GM18517 (cell line): ENCODE measurements around the gene ERC2.

Experiments used
- ATAC-seq: cut with Tn5 transposase; IDR thresholded peaks from one replicate; pipeline ENCODE4 v1.9.1; 2021; ENCODE audit warnings: mild to moderate bottlenecking, moderate library complexity; ENCODE audit not compliant: unreplicated experiment

ERC2 gene

DNA sequence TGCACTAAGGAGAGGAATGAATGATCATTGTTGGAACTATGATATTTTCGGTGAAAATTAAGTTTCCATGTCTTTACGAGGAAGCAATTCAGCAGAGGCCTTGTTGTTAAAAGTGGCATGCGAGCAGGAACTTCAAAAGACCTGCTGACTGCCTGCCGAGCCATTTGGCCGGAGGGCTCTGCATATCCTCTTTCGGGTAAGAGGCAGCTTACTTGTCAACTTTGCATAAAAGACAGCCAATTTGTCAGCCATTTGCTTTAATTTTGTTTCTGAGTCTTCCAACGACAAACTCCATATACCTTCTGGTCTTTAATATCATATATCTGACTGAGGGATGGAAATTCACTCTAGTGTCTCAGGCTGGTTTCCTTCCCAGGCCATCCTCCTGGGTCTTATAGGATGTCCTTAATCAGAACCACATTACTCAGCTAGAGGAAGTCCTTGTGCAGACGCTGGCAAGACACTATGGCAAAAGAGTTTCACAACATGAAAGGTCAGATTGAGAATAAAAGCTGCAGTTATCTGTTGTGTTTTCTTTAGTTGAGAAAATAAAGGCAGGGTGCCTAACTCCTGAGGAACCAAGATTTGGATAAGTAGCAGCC lies 852.5 kb downstream of the ERC2 start:
- ATAC-seq, result no peak

DNA sequence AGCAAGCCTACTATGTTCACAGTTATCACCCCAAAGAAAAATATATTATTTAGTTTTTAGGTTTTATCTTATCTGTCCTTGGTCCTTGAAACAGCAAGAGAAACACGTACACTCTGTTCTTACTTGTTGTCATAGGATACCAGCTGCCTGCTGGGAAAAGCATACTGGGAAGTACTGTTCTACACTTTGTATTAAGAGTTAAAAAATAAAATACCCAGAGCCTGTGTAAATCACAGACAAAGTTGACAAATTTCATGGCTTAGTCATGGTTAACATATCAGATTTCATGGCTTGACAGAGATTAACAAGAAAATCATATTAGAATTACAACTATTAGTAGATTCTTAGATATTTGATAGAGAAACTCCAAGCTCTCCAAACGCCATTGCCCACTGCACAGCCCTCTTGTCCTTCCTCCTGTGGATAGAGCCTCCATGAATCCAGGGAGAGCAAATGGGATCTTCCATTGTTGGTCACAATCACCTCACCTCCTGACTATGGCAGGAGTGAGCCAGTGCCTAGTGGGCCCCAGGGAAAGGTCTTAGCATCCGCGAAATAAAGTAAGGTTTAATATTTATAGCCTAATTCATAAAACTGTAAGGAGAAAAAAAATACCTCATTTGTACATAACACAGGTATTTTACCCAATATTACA lies 853.1 kb downstream of the ERC2 start:
- ATAC-seq, result no peak

DNA sequence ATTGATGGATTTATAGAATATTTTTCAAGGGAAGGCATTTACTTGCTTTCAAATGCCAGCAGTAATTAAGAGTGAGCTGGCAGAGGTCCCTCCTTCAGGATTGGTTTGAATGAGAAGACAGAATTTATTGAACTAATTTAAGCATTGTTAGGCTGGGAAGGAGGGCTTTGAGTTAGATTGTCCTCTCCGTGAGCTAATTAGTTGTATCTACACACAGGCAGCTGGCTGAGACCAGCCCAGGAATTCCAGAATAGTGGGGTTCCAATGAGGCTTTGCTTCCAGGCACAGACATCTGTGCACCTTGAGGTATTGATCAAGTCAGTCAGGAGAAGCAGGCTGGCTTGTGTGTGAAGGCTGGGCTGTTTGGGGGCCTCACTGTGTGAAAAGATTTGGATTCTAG lies 857.1 kb downstream of the ERC2 start:
- ATAC-seq, result no peak

DNA sequence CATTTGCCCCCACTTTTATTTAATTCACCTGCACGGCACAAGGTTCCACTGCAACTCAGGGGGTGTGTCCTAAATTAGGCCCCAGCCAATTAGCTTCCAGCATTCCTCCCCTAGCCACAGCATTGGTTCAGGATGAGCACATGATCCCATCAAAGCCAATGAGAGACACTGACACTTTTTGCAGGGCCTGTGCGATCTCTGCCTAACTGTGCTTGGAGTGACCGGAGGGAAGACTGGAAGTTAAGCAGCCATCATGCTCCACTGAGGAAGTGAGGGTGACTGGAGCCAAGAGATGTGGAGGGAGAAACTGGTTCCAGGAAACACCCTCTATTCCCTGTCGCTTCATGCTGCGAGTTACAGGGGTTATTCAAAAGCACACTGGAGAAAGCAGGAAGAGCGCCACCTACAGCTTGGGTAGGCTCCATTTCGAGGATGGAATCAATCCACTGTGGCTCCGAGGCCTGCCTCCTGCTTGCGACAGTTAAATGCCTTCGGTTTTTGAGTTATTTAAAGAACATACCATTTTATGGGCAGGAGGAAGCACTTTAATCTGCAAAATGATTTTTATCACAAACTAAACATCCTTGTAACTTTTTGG lies 858.9 kb downstream of the ERC2 start:
- ATAC-seq, result no peak

DNA sequence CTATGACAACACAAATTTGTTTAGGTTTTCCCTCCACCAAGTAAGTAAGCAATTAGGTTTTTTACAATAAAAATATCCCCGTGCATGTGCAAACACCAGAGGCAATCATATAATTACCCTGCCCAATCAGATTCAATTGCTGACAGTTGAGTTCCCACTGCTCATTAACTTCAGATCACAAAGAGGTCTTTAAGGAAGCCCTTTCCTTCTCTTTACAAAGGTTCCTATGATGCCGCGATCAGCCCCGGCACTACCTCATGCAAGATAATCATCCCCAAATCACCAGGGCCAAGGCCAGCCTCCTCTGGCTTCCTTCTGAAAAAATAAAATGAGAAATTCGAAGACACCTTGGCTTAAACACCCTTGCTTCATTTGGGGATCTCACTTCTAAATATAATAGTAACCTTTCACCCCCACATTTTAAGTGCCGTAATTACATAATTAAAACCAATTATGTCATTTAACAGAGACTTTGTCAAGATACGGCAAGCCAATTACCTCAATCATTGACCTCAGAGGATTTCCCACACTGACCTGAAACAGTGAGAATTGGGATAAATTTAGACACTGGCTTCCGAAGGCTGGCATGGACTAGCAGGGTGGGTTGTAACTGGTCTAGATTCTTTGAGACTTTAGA lies 859.8 kb downstream of the ERC2 start:
- ATAC-seq, result peak; percentile 1

DNA sequence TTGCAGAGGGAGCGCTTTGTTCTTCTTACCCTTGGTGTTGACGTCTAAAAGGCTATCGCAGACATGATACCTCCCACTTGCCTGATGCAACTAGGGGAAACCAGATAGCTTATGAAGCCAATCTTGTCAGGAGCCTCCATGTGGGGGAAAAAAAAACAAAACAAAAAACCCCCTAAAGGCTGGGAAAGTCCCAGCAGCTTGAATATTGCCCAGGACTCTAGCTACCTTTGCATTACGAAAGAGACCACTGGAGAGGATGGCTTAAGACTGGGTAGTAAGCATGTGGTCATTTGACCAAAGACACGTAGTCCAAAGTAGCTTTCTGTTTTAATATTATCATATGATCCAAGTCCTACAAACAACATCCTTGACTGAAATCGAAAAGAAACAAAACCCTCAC lies 860.4 kb downstream of the ERC2 start:
- ATAC-seq, result peak; percentile 88

DNA sequence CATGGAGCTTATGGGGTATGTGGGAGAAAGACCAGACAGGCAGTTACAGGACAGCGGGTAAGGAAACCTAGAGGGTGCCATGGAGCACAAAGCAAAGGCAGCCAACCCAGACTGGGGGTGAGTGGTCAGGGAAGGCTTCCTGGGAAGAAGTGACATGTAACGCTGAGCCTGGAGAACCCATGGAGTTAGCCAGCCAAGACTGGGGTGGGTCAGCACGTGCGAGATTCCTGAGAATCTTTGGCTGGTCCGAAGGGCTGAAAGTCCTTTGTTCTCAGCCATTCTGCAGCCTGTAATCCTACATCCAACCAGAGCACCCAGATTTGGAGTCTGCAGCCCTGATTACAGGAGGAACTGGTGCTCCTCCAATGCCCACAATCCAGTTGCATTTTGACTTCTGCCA lies 861.1 kb downstream of the ERC2 start:
- ATAC-seq, result no peak

DNA sequence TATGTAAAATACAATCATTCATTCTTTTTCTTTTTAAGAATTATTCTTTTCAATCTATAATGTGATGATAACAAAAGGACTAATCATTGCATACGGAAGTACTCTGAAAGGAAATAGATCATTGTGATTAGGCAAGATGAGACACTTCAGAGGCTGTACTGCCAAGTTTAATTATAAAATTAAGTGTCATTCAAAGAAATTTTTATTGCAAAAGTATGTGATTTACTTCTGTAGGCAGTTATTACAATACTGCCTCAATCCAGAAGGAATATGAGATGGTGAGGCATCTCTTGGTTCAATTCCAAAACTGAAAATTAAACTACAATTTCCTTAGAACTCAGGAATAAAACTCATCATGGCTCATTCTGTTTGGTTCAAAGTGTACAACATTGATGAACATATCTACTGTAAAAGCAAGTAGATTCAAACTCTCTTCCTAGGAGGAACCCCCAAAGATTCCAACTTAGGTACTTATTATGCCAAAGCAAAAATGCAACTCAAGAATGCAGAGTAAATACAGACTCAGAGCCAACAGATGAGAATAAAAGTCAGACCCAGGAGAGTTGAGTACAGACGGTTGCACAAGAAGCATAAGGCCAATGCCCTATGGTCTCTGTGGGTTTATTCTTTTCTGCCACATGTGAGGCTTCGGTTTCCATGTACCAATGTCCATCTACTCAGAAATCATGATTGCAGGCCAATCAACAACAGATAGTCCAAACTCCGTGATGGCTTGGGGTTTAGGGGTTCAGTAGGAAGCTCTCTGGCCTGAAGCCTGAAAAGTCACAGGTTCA lies 862.6 kb downstream of the ERC2 start:
- no peak for ATAC-seq

DNA sequence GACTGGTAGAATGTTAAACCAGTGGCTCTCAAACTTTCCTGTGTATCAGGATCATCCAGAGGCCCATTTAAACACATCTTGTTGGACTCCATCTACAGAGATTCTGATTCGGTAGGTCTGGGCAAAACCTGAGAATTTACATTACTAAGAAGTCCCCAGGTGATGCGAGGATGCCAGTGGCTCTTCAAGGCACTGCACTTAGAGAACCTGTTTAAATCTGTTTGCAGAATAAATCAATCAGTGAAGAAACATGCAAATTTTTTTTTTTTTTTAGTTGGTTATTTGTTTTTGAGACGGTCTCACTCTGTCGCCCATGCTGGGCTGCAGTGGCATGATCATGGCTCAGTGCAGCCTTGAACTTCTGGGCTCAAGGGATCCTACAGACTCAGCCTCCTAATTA lies 863.4 kb downstream of the ERC2 start:
- ATAC-seq, result no peak

DNA sequence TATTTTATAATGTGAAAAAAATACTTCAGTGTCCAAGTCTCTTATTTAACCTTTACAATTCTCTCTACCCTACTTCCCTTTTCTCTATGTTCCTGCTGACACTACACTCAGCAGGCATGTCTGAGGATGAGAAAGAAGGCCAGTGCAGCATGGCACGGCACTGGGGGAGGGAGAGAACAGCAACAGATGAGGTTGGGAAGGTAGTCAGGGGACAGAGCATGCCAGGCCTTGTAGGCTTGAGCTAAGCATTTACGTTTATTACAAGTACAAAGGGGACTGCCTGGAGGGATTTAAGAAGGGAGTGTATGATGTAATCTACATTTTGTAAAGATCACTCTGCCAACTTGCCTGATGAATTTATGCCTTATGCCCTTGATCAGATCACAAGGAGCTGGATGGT lies 863.9 kb downstream of the ERC2 start:
- ATAC-seq, result no peak

DNA sequence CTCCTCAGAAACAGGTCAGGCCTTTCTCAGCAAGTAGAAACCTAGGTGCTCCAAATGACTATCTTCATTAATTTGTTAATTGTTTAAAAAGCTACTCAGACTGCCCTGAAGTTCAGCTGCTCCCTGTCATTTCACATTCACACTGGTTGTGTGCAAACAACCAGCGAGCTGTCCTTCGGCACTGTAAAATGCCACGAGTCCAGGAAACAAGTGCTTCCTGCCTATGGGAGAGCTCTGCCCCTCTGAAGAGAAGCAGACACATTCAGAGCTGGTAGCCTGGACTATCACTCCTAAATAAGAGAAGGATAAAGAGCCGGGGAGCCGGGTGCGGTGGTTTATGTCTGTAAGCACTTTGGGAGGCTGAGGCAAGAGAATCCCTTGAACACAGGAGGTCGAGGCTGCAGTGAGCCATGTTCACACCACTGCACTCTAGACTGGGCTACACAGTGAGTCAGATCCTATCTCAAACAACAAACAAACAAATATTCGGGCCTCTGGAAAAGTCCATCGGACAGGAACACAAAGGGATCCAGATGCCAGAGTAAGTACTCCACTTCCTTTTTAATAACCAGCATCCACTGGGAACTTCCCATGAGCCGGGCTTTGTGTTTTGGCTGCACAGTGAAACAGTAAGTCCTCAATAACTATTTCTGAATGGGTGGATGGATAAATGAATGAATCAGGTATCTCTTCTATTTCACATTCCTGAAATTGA lies 866.7 kb downstream of the ERC2 start:
- ATAC-seq, result no peak

DNA sequence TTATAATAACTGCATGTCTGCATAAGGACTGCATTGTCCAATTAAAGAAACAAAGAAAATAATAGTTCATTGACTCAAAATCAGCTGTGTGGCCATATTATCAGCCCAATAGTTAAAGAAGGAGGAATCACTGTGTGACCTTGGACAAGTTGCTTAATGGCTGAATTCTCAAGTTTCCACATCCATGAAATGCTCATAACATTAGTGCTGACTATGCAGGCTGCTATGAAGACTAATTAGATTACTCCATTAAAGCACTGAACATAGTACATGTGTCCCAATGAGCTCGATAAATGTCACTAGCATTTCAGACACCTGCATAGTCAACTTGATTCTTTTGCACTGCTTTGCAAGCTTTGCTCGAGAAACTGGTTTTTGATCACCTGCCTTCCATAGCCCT lies 870.0 kb downstream of the ERC2 start:
- no peak for ATAC-seq

DNA sequence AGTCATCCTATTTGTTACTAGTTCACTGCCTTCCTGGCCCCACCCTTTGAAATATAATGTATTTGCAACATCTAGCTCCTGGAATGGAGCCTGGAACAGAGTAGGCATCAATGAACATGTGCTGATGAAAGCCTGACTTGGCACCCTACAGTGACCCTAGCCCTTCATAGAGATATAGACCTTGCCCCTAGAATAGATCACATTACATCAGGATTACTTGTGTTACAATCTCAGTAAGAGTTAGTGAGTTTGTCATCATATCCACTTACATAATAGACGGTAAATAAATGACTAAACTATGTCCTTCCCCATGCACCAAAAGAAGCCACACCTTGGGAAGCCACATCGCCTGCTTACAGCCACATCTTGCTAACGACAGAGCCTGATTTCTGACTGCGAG lies 870.6 kb downstream of the ERC2 start:
- no peak for ATAC-seq

DNA sequence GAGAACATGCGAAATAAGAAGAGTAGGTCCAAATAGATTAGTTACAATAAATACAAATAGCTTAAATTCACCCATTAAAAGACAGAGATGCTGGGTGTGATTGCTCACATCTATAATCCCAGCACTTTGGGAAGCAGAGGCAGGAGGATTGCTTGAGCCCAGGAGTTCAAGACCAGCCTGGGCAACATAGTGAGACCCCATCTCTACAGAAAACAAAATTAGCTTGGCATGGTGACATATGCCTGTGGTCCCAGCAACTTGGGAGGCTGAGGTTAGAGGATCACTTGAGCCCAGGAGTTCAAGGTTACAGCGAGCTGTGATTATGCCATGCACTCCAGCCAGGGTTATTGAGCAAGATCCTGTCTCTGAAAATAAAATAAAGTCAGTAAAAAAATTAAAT lies 872.1 kb downstream of the ERC2 start:
- ATAC-seq, result no peak

DNA sequence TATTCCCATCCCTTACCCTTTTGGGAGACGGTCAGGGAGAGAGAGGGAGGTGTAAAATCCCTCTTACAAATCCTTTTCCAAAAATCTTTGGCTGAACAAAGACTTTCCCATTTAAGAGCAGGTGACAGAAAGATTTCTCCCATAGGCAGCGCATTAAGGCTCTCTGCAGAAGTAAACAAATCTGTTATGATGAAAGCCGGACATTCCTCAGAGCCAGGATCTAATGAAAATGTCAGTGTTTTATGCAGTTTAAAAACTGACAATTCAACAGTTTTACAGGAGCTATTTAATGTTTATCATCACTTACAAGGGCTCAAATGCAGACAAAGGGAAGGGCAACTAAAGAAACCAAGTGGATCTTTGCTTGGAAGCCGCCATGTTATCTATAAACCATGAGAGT lies 872.8 kb downstream of the ERC2 start:
- no peak for ATAC-seq

DNA sequence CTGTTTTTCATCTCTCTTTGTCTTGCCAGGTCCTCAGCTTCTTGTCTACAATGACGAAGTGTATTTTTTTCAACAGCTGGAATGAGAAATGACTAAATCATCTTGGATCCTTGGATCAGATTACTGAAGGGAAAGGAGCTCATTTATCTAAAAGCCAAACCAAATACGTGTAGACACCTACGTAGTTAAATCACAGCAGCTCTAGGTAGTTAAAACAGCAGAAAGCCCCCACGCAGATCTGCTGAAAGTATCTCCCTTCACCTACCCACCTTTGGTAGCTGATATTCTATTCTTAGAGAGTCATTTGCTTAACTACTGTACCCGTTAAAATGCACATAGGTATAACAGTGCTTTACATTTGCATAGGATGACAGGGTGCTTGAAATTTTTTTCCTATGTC lies 875.7 kb downstream of the ERC2 start:
- ATAC-seq, result no peak

DNA sequence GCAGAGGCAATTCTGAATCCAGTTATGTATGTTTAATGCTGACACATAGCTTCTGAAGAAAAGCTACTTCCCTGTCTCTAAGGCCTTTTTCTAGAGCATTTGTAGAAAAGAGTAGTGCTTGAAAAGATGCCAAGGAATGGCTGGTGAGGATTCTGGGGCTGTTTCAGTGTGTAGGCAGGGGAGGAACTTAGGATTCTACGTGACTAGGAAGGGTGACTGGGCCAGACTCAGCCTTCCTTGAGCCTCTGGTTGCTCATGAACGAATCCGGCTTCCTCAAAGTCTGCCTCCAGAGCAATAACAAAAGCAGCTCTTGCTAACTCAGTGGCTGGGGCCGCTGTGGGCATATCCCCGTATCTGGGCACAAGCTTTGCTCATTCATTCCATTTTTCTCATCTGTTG lies 876.4 kb downstream of the ERC2 start:
- no peak for ATAC-seq

DNA sequence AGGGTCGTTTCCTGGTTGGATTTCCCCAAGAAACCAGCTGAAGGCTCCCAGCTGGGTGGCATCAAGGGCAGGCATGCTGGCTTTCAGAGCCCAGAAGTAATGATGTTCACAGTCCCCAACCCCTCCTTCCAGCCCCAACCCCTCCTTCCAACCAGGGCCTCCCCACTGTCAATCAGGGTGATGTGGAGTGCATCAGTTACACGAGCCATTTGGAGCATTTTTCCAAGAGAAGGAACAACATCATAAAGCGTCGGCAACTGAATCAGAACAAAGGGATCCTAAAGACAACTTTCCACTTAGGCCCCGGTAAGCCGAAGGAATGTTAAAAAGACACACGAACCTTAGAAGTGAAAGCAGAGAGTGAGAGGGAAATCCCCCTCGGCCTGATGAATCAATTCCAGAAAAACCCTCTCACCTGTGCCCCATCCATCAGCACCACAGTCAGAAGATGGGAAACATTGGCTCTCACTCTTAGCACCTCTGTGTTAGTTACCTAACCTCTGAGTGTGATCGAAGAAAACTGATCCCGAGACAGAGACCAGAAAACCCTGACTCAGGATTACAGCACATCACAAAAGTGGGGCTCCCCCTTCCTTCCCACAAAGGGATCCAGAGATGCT lies 880.0 kb downstream of the ERC2 start:
- no peak for ATAC-seq

DNA sequence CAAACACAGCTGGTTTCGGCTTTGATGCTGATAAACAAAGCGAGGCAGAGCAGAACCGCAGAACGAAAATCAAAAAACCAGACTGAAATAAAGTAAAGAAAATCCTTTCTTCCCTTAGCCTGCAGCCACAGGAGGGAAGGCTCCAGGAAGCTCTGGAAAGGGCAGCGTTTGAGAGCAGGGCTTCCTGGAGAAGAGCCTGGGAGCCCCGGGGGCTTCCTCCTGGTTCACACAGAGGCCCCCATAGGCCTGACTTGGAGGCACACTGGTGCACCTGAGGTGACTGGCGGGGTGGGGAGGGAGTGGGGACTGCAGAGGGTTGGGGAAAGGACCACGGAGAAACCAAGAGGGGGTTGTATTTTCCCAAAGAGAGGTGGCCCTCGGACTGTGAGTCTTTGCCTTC lies 882.4 kb downstream of the ERC2 start:
- no peak for ATAC-seq

DNA sequence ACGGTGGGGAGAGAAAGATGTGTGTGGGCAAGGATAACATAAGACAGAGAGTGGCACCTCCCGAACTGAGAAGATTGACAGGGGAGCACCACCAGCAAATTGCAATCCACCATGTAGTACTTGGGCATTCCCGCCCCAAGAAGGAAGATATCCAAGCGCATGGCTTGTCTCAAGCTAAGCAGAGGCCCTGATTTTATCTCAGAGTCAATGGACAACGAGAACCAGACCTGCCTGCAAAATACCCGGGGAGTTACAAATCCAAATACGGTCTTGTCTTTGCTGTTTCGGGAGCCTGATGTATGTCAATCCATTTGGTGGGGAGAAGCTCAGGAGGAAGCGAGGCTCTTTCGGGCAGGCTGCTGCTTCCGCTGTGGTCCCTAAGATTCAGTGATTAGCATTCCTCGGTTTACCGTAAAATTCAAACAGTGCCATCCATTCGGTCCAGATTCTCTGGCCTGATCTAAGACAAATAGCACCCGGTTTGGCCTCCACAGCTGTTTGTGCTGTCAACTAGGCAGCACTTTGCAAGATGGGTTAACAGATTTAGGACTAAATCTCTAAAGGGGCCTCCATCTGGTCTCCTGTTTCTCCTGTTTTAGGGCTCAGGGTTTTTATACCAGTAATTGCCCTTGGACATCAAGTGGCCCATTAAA lies 883.4 kb downstream of the ERC2 start:
- no peak for ATAC-seq
